HEK293 (cell line): ENCODE results near the gene CDK10.

Experiments used
- CTCF ChIA-PET: fragments of 350-600 bp; formaldehyde crosslinking; extraction: SDS; loops from one replicate; lab custom pipeline; 2021; ENCODE audit warnings: antibody characterized with exemption; lab: Yijun Ruan, JAX
- POLR2A ChIA-PET: fragments of 300-600 bp; formaldehyde crosslinking; extraction: SDS; loops from one replicate; lab custom pipeline; 2020; ENCODE audit warnings: antibody characterized with exemption, inconsistent platforms; lab: Yijun Ruan, JAX
- H3K27ac ChIP-seq: fragments of 200-500 bp; sonication (Bioruptor generic); 2 replicates; pipeline ENCODE4 v1.5.1; 2014; ENCODE audit warnings: low read depth, low read length, control low read depth, inconsistent platforms; ENCODE audit errors: extremely low read depth
- H3K36me3 ChIP-seq, 2 experiments: fragments of 200-500 bp in 1 of 2; sonication (Bioruptor generic) in 1 of 2; 1 replicate in 1 of 2; 2 replicates in 1 of 2; pipeline ENCODE4 v1.5.1; 2014 to 2017; ENCODE audit warnings: inconsistent platforms in 2 of 2, low read length in 2 of 2; ENCODE audit not compliant: control insufficient read depth in 2 of 2, insufficient read depth in 1 of 2
- H3K4me1 ChIP-seq: fragments of 200-500 bp; sonication (Bioruptor generic); 2 replicates; pipeline ENCODE4 v1.5.1; 2014; ENCODE audit warnings: mild to moderate bottlenecking, low read length, inconsistent platforms; ENCODE audit not compliant: control insufficient read depth, insufficient read depth
- H3K4me3 ChIP-seq: 2 replicates; pipeline ENCODE4 v1.5.1; 2011; ENCODE audit warnings: low read depth, mild to moderate bottlenecking, control low read depth, low read length, moderate library complexity
- H3K9me3 ChIP-seq: fragments of 200-500 bp; sonication (Bioruptor generic); 2 replicates; pipeline ENCODE4 v1.5.1; 2014; ENCODE audit warnings: low read depth, low read length, inconsistent platforms; ENCODE audit not compliant: control insufficient read depth, insufficient read depth
- CTCF ChIP-seq: fragments of 450-650 bp; formaldehyde crosslinking; IDR thresholded peaks from 2 replicates; pipeline ENCODE4 v1.5.1; 2016; ENCODE audit warnings: missing biosample characterization, missing genetic modification characterization
- EGR2 ChIP-seq: fragments of 450-650 bp; formaldehyde crosslinking; IDR thresholded peaks from 2 replicates; pipeline ENCODE4 v1.5.1; 2016; ENCODE audit warnings: low read depth, missing biosample characterization, missing genetic modification characterization
- GLIS1 ChIP-seq: fragments of 450-650 bp; formaldehyde crosslinking; IDR thresholded peaks from 2 replicates; pipeline ENCODE4 v1.5.1; 2016; ENCODE audit warnings: missing biosample characterization, missing genetic modification characterization
- HOXD13 ChIP-seq: sonication (generic); formaldehyde crosslinking; IDR thresholded peaks from 2 replicates; pipeline ENCODE4 v1.8.0; 2022; ENCODE audit warnings: missing genetic modification reagents, borderline replicate concordance
- MZF1 ChIP-seq: fragments of 450-650 bp; formaldehyde crosslinking; IDR thresholded peaks from 2 replicates; pipeline ENCODE4 v1.5.1; 2017; ENCODE audit warnings: missing biosample characterization, missing genetic modification characterization, borderline replicate concordance
- YY2 ChIP-seq: fragments of 450-650 bp; formaldehyde crosslinking; IDR thresholded peaks from 2 replicates; pipeline ENCODE4 v1.5.1; 2016; ENCODE audit warnings: missing biosample characterization, missing genetic modification characterization
- ZBTB17 ChIP-seq: fragments of 450-650 bp; formaldehyde crosslinking; IDR thresholded peaks from 2 replicates; pipeline ENCODE4 v1.5.1; 2016; ENCODE audit warnings: missing biosample characterization, missing genetic modification characterization
- ZFP41 ChIP-seq: fragments of 450-650 bp; formaldehyde crosslinking; IDR thresholded peaks from 2 replicates; pipeline ENCODE4 v1.5.1; 2016; ENCODE audit warnings: missing biosample characterization, missing genetic modification characterization, borderline replicate concordance
- ZNF23 ChIP-seq: fragments of 450-650 bp; formaldehyde crosslinking; IDR thresholded peaks from 2 replicates; pipeline ENCODE4 v1.5.1; 2016; ENCODE audit warnings: missing biosample characterization, missing genetic modification characterization, borderline replicate concordance
- ZNF335 ChIP-seq: fragments of 450-650 bp; formaldehyde crosslinking; conservative IDR thresholded peaks from 2 replicates; pipeline ENCODE4 v1.5.1; 2016; ENCODE audit warnings: missing biosample characterization, missing genetic modification characterization
- ZNF398 ChIP-seq: fragments of 450-650 bp; formaldehyde crosslinking; IDR thresholded peaks from 2 replicates; pipeline ENCODE4 v1.5.1; 2017; ENCODE audit warnings: missing biosample characterization, missing genetic modification characterization
- ZNF473 ChIP-seq: fragments of 450-650 bp; formaldehyde crosslinking; IDR thresholded peaks from 2 replicates; pipeline ENCODE4 v1.5.1; 2017; ENCODE audit warnings: missing biosample characterization, missing genetic modification characterization
- ZNF600 ChIP-seq: fragments of 450-650 bp; formaldehyde crosslinking; IDR thresholded peaks from 2 replicates; pipeline ENCODE4 v1.5.1; 2016; ENCODE audit warnings: missing biosample characterization, missing genetic modification characterization
- ZNF670 ChIP-seq: fragments of 450-650 bp; formaldehyde crosslinking; IDR thresholded peaks from 2 replicates; pipeline ENCODE4 v1.5.1; 2016; ENCODE audit warnings: missing biosample characterization, missing genetic modification characterization, low read depth
- ZNF692 ChIP-seq: fragments of 450-650 bp; formaldehyde crosslinking; IDR thresholded peaks from 2 replicates; pipeline ENCODE4 v1.5.1; 2016; ENCODE audit warnings: missing biosample characterization, missing genetic modification characterization
- ZNF701 ChIP-seq: fragments of 450-650 bp; formaldehyde crosslinking; IDR thresholded peaks from 2 replicates; pipeline ENCODE4 v1.5.1; 2016; ENCODE audit warnings: missing biosample characterization, missing genetic modification characterization
- ZNF830 ChIP-seq: fragments of 450-650 bp; IDR thresholded peaks from 2 replicates; pipeline ENCODE4 v1.5.0; 2018; ENCODE audit warnings: missing biosample characterization, missing genetic modification characterization, low read depth, mild to moderate bottlenecking, moderate library complexity
- ZSCAN23 ChIP-seq: fragments of 450-650 bp; formaldehyde crosslinking; IDR thresholded peaks from 2 replicates; pipeline ENCODE4 v1.5.1; 2016; ENCODE audit warnings: missing biosample characterization, missing genetic modification characterization
- ZSCAN5A ChIP-seq: fragments of 450-650 bp; formaldehyde crosslinking; IDR thresholded peaks from 2 replicates; pipeline ENCODE4 v1.5.1; 2016; ENCODE audit warnings: missing biosample characterization, missing genetic modification characterization

CDK10 gene

GRCh38 chr16:89687092-89687940 lies 827 bp downstream of the CDK10 start (continued):
- TF ChIP-seq ZNF670 (tag by site-specific recombination) (no peak), ZBTB17 (peak; percentile 54), ZNF473 (tag by site-specific recombination) (no peak), ZSCAN5A (tag by site-specific recombination) (no peak), ZNF23 (tag by site-specific recombination) (no peak), ZNF398 (tag by site-specific recombination) (no peak), ZNF335 (tag by site-specific recombination) (peak; percentile 14), YY2 (tag by site-specific recombination) (no peak), HOXD13 (CRISPR knock-in tag) (no peak), ZNF701 (tag by site-specific recombination) (no peak), CTCF (peak; percentile 50), ZNF600 (tag by site-specific recombination) (0 out of 2 replicates have a peak, but pooled peaks have one; percentile 32), GLIS1 (tag by site-specific recombination) (peak; percentile 5; the same call in 1 of the 2 replicates), EGR2 (no peak), MZF1 (tag by site-specific recombination) (no peak), ZNF692 (tag by site-specific recombination) (peak; percentile 70)
- TF ChIP-seq, all 188 proteins: peak for 17

GRCh38 chr16:89688395-89688794 lies 1.9 kb downstream of the CDK10 start:
- ChIA-PET CTCF (interaction anchor here (0.7 to 1.2 kb wide), 2 partner anchors 11 to 490 kb away, joined by 3 read pairs; no protein-coding TSS in a partner anchor), POLR2A (interaction anchor here (0.6 kb wide), 1 partner anchor 515 kb away, joined by 6 read pairs; no protein-coding TSS in a partner anchor)
- no peaks in the 10 kb centered on the region for H3K4me1 ChIP-seq
- H3K9me3 ChIP-seq: no peaks in the 10 kb centered on the region
- no peak overlapping the region for H3K27ac ChIP-seq
- no peak for TF ChIP-seq ZNF830 (tag by site-specific recombination)
- no peak for TF ChIP-seq ZFP41 (tag by site-specific recombination)
- no peak for TF ChIP-seq ZSCAN23 (tag by site-specific recombination)
- no peak overlapping the region for H3K4me3 ChIP-seq
- peaks cover 0 to 37% of the 10 kb centered on the region in 2 experiments; a peak in 2 of 3 replicates for H3K36me3 ChIP-seq
